Measurements from ENCODE around the gene SMARCA2. TPM values are rescaled to one million over a fixed set of nuclear protein-coding genes. Genes with fewer than 3 reads are reported as not detected.

SMARCA2 gene
- total RNA-seq, 1 donor from 2014 or later, result 147 TPM

DNA sequence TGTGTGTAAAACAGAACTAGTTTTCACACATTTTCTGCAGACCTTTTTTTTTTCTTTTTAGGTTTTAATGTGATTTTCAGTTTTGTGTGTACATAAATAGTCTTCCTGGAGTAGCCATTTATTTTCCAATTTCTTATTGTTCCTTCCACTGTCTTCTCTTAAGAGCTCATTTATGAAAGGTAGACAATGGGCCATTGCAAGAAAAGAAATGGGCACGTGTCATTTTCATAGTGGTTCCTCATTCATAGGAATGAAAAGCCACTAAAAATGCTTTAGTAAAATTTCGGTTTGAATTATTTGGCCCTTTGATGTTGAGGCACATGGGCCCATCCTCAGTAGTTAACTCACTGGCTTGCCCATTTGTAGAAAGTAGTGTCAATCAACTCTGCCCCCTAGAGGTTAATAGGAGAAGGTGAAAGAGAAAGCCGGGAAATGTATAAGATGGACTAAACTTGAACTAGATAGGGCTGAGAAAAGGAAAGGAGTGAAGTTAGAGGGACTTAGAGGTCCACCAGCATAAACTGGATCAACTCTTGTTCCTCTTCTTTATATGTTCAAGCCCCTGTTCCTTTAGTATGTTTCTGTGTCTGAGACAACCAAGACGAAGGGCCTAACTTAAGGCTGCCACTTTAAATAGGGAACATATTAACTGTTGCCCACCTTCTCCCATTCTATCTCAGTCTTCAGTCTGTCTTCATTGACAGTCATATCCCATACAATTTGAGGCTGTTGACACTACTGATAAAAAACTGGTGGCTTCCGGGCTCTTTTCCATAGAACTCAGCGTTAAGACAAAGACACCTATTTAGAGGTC lies 72.6 kb downstream of the SMARCA2 start:
- no peak for DNase-seq
- ATAC-seq, result peak; percentile 67 to 82
- Histone ChIP-seq H3K4me1 (no peaks in the 10 kb centered on the region), H3K27me3 (ENCODE audit: low read depth) (no peaks in the 10 kb centered on the region), H3K36me3 (peaks cover 96% of the 10 kb centered on the region), H3K27ac (no peak overlapping the region), H3K9me3 (no peaks in the 10 kb centered on the region), H3K4me3 (no peak overlapping the region)
- TF ChIP-seq, protein P1, sequence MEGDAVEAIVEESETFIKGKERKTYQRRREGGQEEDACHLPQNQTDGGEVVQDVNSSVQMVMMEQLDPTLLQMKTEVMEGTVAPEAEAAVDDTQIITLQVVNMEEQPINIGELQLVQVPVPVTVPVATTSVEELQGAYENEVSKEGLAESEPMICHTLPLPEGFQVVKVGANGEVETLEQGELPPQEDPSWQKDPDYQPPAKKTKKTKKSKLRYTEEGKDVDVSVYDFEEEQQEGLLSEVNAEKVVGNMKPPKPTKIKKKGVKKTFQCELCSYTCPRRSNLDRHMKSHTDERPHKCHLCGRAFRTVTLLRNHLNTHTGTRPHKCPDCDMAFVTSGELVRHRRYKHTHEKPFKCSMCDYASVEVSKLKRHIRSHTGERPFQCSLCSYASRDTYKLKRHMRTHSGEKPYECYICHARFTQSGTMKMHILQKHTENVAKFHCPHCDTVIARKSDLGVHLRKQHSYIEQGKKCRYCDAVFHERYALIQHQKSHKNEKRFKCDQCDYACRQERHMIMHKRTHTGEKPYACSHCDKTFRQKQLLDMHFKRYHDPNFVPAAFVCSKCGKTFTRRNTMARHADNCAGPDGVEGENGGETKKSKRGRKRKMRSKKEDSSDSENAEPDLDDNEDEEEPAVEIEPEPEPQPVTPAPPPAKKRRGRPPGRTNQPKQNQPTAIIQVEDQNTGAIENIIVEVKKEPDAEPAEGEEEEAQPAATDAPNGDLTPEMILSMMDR (IDR thresholded peaks at IDR 0.05), result peak; percentile 64
- intact Hi-C loops (cut with DNase I), result no loop called here

DNA sequence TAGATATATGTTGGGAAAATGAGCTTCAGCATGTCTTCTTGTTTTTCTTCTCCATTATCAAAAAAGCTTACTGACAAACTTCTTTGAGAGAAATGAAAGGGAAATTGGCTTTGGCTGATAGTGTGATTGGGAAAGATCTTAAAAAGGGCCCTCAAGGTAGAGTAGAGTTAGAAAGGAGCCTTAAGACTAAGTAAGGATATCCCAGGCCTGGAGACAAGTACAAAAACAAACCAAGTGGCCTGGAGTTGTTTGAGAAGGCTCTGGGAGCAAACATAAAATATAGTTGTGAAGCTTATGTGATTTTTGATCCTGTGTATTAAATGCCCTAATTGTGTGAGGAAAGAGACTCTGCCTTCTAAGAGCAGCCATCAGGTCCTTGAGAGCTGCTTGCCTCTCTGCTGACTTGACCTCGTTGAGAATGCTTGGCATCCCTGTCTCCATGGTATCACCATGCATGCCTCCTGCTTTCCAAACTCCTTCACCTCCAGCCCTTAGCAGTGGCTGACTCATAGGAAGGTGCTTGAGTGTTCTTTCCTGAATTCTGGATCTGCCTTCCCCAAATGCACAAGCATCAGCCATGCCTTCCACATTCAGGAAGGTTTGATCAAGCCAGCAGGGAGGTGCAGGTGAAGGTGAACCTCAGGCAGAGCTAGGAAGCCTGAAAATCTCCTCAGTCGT lies 78.9 kb downstream of the SMARCA2 start:
- Histone ChIP-seq H3K9me3 (no peaks in the 10 kb centered on the region), H3K27ac (peak overlapping the region; percentile 69), H3K4me3 (no peak overlapping the region), H3K36me3 (peaks cover 85% of the 10 kb centered on the region), H3K4me1 (peaks cover 4% of the 10 kb centered on the region), H3K27me3 (ENCODE audit: low read depth) (no peaks in the 10 kb centered on the region)
- intact Hi-C loops (cut with DNase I), result no loop called here
- TF ChIP-seq, protein P1 (IDR thresholded peaks at IDR 0.05), result no peak
- ATAC-seq (peak; percentile 97 to 99), DNase-seq (peak; percentile 60)

DNA sequence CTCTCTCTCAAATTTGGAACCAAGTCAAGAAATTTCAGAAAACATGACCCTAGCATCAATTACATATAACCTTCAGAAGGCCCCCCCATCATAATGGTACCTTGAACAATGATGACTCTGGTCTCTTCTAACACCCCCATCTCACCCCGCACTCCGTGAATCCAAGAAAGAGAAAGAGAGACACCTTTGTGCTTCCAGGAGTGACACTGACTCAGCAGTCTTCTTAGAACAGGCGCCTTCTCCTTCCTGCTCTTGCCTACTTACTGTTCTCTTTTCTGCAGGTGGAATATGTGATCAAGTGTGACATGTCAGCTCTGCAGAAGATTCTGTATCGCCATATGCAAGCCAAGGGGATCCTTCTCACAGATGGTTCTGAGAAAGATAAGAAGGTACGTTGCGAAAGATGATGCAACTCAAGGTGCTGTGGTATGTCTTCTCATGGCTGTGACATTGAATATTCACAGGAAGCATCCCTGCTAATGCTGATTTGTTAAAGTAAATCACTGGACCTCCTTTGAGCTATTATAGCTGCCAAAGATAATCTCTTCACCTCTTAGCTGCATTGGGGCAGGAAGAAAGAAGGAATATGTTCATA lies 81.3 kb downstream of the SMARCA2 start:
- TF ChIP-seq, protein P1 (IDR thresholded peaks at IDR 0.05), result no peak
- peaks cover 4% of the 10 kb centered on the region for H3K4me1 ChIP-seq
- no peak overlapping the region for H3K4me3 ChIP-seq
- intact Hi-C loops (cut with DNase I), result no loop called here
- no peaks in the 10 kb centered on the region for H3K27me3 ChIP-seq (ENCODE audit: low read depth)
- H3K27ac ChIP-seq, result no peak overlapping the region
- no peaks in the 10 kb centered on the region for H3K9me3 ChIP-seq
- peaks cover 85% of the 10 kb centered on the region for H3K36me3 ChIP-seq
- no peak for DNase-seq
- ATAC-seq, result no peak

DNA sequence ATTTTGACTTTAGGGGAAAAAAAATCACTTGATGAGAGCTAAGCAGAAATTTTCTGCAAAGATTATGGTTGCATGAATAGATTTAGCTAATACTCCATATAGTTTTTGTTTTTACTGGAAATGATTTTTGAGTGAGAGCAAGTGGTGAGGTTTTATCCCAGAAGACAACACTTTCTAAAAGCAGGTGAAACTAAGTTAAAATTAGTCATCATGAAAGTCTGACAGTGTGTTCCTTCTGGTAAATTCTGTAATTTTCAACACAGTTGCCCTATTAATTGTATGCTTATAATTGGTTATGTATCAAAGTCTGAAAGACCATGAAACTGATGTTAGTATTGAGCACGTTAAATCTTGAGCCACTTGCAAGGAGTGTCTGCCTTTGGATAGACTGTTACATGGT lies 91.5 kb downstream of the SMARCA2 start:
- no peak for DNase-seq
- H3K4me3 ChIP-seq, result no peak overlapping the region
- no peaks in the 10 kb centered on the region for H3K27me3 ChIP-seq (ENCODE audit: low read depth)
- H3K4me1 ChIP-seq, result no peaks in the 10 kb centered on the region
- H3K36me3 ChIP-seq, result peaks cover 81% of the 10 kb centered on the region
- H3K27ac ChIP-seq, result no peak overlapping the region
- intact Hi-C loops (cut with DNase I), result no loop called here
- no peak for ATAC-seq
- no peaks in the 10 kb centered on the region for H3K9me3 ChIP-seq
- TF ChIP-seq, protein P1 (IDR thresholded peaks at IDR 0.05), result no peak

DNA sequence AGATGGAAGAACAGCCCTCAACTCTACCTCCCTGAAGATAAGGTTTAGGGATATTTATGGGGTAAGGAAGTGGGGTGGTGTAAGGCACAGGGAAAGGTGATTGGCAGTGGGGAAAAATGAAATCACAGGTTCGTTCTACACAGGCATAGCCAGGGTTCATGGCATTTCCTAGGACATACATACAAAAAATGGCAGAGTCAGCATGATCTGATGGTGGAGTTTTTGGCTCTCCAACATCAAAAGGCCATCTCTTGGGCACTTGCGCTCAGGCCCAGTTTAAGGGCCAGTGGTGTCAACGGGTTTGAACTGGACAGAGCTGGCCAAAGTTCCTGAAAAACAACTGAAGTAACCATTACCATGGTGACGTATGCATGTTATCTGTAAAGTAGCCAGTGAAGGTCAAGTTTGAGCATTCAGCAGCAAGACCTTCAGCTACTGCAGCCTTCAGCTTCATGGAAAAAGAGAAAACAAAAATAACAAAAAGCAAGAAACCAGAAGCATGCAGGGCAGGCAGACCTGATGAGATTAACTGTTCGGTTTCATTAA lies 92.8 kb downstream of the SMARCA2 start:
- ATAC-seq (no peak), DNase-seq (no peak)
- intact Hi-C loops (cut with DNase I), result no loop called here
- H3K4me1 ChIP-seq, result no peaks in the 10 kb centered on the region
- H3K4me3 ChIP-seq, result no peak overlapping the region
- peaks cover 81% of the 10 kb centered on the region for H3K36me3 ChIP-seq
- H3K9me3 ChIP-seq, result no peaks in the 10 kb centered on the region
- TF ChIP-seq, protein P1 (IDR thresholded peaks at IDR 0.05), result no peak
- no peak overlapping the region for H3K27ac ChIP-seq
- no peaks in the 10 kb centered on the region for H3K27me3 ChIP-seq (ENCODE audit: low read depth)

Measured in lower lobe of right lung (tissue), 2 donors.